Stomach (tissue), 4 donors: ENCODE measurements around the gene DDX27.

Experiments
- CTCF ChIP-seq, 7 experiments: fragments of 450-650 bp in 4 of 7; fragments of 200-600 bp in 3 of 7; sonication (generic) in 3 of 7; IDR thresholded peaks; one replicate each; pipeline ENCODE4 v1.5.1; 2016 to 2019; ENCODE audit warnings: antibody characterized with exemption in 7 of 7, control low read depth in 2 of 7, mild to moderate bottlenecking in 1 of 7
- EP300 ChIP-seq: sonication (generic); formaldehyde crosslinking; IDR thresholded peaks from one replicate; pipeline ENCODE4 v1.6.1; 2017; ENCODE audit warnings: antibody characterized with exemption
- POLR2A ChIP-seq, 4 donors: fragments of 450-650 bp; IDR thresholded peaks; one replicate each; pipeline ENCODE4 v1.6.1; 2016; ENCODE audit warnings: antibody characterized with exemption in 4 of 4, control low read depth in 2 of 4, mild to moderate bottlenecking in 1 of 4, moderate library complexity in 1 of 4
- POLR2AphosphoS5 ChIP-seq, 3 donors: sonication (generic); formaldehyde crosslinking; IDR thresholded peaks; one replicate each; pipeline ENCODE4 v1.6.1; 2016; ENCODE audit warnings: antibody characterized with exemption in 3 of 3

- TF ChIP-seq CTCF (IDR thresholded peaks at IDR 0.05), result no peak
- TF ChIP-seq POLR2A (IDR thresholded peaks at IDR 0.05), result no peak
- TF ChIP-seq EP300, result no peak
- no peak for TF ChIP-seq POLR2AphosphoS5 (IDR thresholded peaks at IDR 0.05)
Observed at GRCh38 chr20:49276961-49277785, 58.0 kb downstream of the DDX27 start.
